CD14-positive monocyte (primary cell): Measurements from ENCODE around the gene GNA12. TPM values are rescaled to one million over a fixed set of nuclear protein-coding genes. Genes with fewer than 3 reads are reported as not detected.

Experiments used
- DNase-seq, 3 donors: peaks; one replicate each; pipeline ENCODE4 v3.0.0-alpha.2; 2011 to 2022
- H2AFZ ChIP-seq: 2 replicates; pipeline ENCODE4 v1.6.0; 2012; ENCODE audit warnings: mild to moderate bottlenecking, low read depth, low read length, inconsistent platforms; ENCODE audit not compliant: insufficient read depth, poor library complexity, severe bottlenecking
- H3K27ac ChIP-seq, 2 donors: 1 replicate in 1 of 2; 2 replicates in 1 of 2; pipeline ENCODE4 v1.5.1; 2012 to 2013; ENCODE audit warnings: low read length in 2 of 2, control low read depth in 1 of 2, inconsistent platforms in 1 of 2, low read depth in 1 of 2, mild to moderate bottlenecking in 1 of 2
- H3K27me3 ChIP-seq, 2 donors: one replicate each; pipeline versions ENCODE4 v1.6.0 to v1.6.1; 2011 to 2013; ENCODE audit warnings: low read length in 2 of 2; ENCODE audit not compliant: control insufficient read depth in 2 of 2, insufficient read depth in 2 of 2
- H3K36me3 ChIP-seq, 2 donors: replicated peaks in 1 of 2; 1 replicate in 1 of 2; 2 replicates in 1 of 2; pipeline versions ENCODE4 v1.5.1 to v1.6.1; 2012 to 2013; ENCODE audit warnings: low read length in 2 of 2, control low read depth in 1 of 2, inconsistent platforms in 1 of 2, mild to moderate bottlenecking in 1 of 2; ENCODE audit not compliant: insufficient read depth in 2 of 2, control insufficient read depth in 1 of 2
- H3K4me1 ChIP-seq, 2 donors: 1 replicate in 1 of 2; 2 replicates in 1 of 2; pipeline versions ENCODE4 v1.5.1 to v1.6.1; 2012 to 2013; ENCODE audit warnings: low read length in 2 of 2, control low read depth in 1 of 2, inconsistent platforms in 1 of 2, mild to moderate bottlenecking in 1 of 2, moderate library complexity in 1 of 2; ENCODE audit not compliant: insufficient read depth in 2 of 2, control insufficient read depth in 1 of 2
- H3K4me2 ChIP-seq: replicated peaks from 2 replicates; pipeline ENCODE3; 2012; ENCODE audit warnings: low read length, moderate library complexity, mild to moderate bottlenecking; ENCODE audit not compliant: poor library complexity, severe bottlenecking; ENCODE audit errors: extremely low read depth
- H3K4me3 ChIP-seq, 3 experiments: fragments of 200-600 bp in 1 of 3; sonication (generic) in 1 of 3; replicated peaks in 1 of 3; 1 replicate in 2 of 3; 2 replicates in 1 of 3; pipeline ENCODE4 v1.5.1; 2011 to 2013; ENCODE audit warnings: low read length in 3 of 3, mild to moderate bottlenecking in 3 of 3, control low read depth in 2 of 3, low read depth in 2 of 3, inconsistent platforms in 1 of 3, moderate library complexity in 1 of 3
- H3K79me2 ChIP-seq: 2 replicates; pipeline ENCODE4 v1.6.0; 2012; ENCODE audit warnings: mild to moderate bottlenecking, control low read depth, inconsistent platforms, low read length, moderate library complexity; ENCODE audit not compliant: insufficient read depth
- H3K9ac ChIP-seq: 2 replicates; pipeline ENCODE4 v1.6.0; 2017; ENCODE audit warnings: low read length, mild to moderate bottlenecking; ENCODE audit not compliant: insufficient read depth, poor library complexity, severe bottlenecking
- H3K9me3 ChIP-seq, 2 donors: replicated peaks in 1 of 2; 1 replicate in 1 of 2; 2 replicates in 1 of 2; pipeline versions ENCODE4 v1.5.1 to v1.6.1; 2012 to 2013; ENCODE audit warnings: low read length in 2 of 2, control low read depth in 1 of 2; ENCODE audit not compliant: control insufficient read depth in 1 of 2, insufficient read depth in 1 of 2
- H4K20me1 ChIP-seq: 2 replicates; pipeline ENCODE4 v1.6.0; 2012; ENCODE audit warnings: mild to moderate bottlenecking, low read length, control low read depth, moderate library complexity; ENCODE audit not compliant: insufficient read depth
- H3K27ac Mint-ChIP-seq, 7 donors: one replicate each; pipeline ENCODE4 v1.8.0; 2020; ENCODE audit warnings: mild to moderate bottlenecking in 7 of 7, mixed read lengths in 7 of 7, moderate library complexity in 6 of 7, inconsistent platforms in 2 of 7
- H3K27me3 Mint-ChIP-seq, 3 donors: one replicate each; pipeline ENCODE4 v1.8.0; 2021 to 2022; ENCODE audit warnings: low read depth in 3 of 3, mild to moderate bottlenecking in 3 of 3, mixed read lengths in 3 of 3, moderate library complexity in 3 of 3, inconsistent platforms in 1 of 3
- H3K36me3 Mint-ChIP-seq, 2 donors: one replicate each; pipeline ENCODE4 v1.8.0; 2020; ENCODE audit warnings: mixed read lengths in 2 of 2, inconsistent platforms in 1 of 2, mild to moderate bottlenecking in 1 of 2
- H3K4me1 Mint-ChIP-seq: one replicate; pipeline ENCODE4 v1.8.0; 2020; ENCODE audit warnings: mild to moderate bottlenecking, mixed read lengths
- H3K4me3 Mint-ChIP-seq, 2 donors: one replicate each; pipeline ENCODE4 v1.8.0; 2020; ENCODE audit warnings: mild to moderate bottlenecking in 2 of 2, mixed read lengths in 2 of 2, moderate library complexity in 1 of 2
- H3K9me3 Mint-ChIP-seq, 7 donors: one replicate each; pipeline ENCODE4 v1.8.0; 2020 to 2022; ENCODE audit warnings: mixed read lengths in 7 of 7, mild to moderate bottlenecking in 6 of 7, moderate library complexity in 6 of 7, inconsistent platforms in 2 of 7
- CTCF ChIP-seq: fragments of 200-600 bp; IDR thresholded peaks from one replicate; pipeline ENCODE4 v1.8.0; 2022; ENCODE audit warnings: antibody characterized with exemption, mild to moderate bottlenecking
- WGBS: methylation state at CpG from one replicate; pipeline ENCODE4 v1.1.5; 2013; ENCODE audit warnings: missing lambda C conversion rate; ENCODE audit not compliant: insufficient coverage; 5-methylcytosine and 5-hydroxymethylcytosine counted together
- intact Hi-C, 2 donors: fragments of 100-400 bp; cut with micrococcal nuclease; formaldehyde crosslinking; loops; one replicate each; pipeline versions ENCODE4 v1.15.0 to v1.15.1; 2023
- polyA plus RNA-seq, 3 donors: library from polyadenylated mRNA; depleted of rRNA in 1 of 3; unstranded in 2 of 3; stranded (reverse) in 1 of 3; fragments of 300-500 nt in 2 of 3; fragments of >200 nt in 1 of 3; fragmentation: Illumina TruSeq in 2 of 3; gene quantifications; 1 replicate in 2 of 3; 2 replicates in 1 of 3; pipeline ENCODE4 v1.2.3, GENCODE V29; 2012 to 2021

The GNA12 gene
- polyA plus RNA-seq, 3 donors, result 3.4 to 25.9 (median 10.6) TPM

DNA sequence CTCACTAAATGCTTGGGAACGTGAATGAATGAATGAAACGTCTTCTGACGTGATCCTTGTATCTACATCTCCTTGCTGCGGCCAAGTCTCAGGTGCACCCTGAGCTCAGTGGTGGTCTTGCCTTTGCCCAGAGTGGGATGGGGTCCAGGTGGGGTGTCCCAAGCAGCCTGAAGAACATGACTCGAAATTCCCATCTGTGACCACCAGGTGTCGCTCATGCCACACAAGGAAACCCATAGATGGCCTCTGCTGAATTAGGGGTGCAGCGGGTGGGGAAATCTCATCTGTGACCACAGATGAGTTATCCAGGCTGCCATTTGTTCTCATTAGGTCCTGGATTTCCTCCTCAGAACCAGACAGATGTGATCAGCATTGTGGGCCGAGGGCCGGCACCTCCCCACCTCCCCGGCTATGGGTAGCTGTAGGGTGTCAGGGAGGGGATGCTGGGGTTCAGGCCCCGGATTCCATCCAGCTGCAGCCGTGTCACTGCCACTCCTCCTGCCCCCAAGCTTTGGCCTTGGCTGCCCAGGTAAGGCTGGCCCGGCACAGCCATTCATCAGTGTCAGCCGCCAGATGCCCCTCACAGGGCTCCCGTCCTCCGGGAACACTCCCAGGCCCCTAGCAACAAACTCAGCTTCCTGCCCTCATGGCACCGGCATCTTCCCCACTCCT, 21.0 kb upstream of the GNA12 start:
- H2AFZ ChIP-seq, result no peak overlapping the region
- peaks cover 32% of the 10 kb centered on the region in 2 donors for H3K4me1 ChIP-seq
- peaks cover 0 to 3% (median 0%) of the 10 kb centered on the region in 7 donors for H3K9me3 Mint-ChIP-seq
- WGBS, result 63% methylated on average over 11 of the region's 17 CpGs
- TF ChIP-seq CTCF, result peak; percentile 98
- no peaks in the 10 kb centered on the region for H3K36me3 ChIP-seq
- H3K9ac ChIP-seq, result no peak overlapping the region
- no peaks in the 10 kb centered on the region for H4K20me1 ChIP-seq
- no peak overlapping the region for H3K4me3 ChIP-seq
- H3K4me2 ChIP-seq, result no peak overlapping the region
- peaks cover 6 to 7% of the 10 kb centered on the region in 2 donors for H3K36me3 Mint-ChIP-seq
- peak; percentile 70 to 83 (median 71) for DNase-seq
- peak overlapping the region; percentile 98 to 100 (median 100) for H3K27ac Mint-ChIP-seq
- intact Hi-C loops, result loop anchor here (2.0 to 5.0 kb wide), 3 partner anchors 128 to 1032 kb away; no protein-coding TSS in a partner anchor
- H3K27ac ChIP-seq, result peak overlapping the region in 1 of 2 donors; percentile 93
- peaks cover 38 to 52% (median 42%) of the 10 kb centered on the region in 3 donors for H3K27me3 Mint-ChIP-seq
- peaks cover 0 to 8% of the 10 kb centered on the region in 2 donors for H3K27me3 ChIP-seq
- peak overlapping the region in 1 of 2 donors; percentile 87 for H3K4me3 Mint-ChIP-seq
- no peaks in the 10 kb centered on the region for H3K9me3 ChIP-seq
- H3K79me2 ChIP-seq, result no peaks in the 10 kb centered on the region
- H3K4me1 Mint-ChIP-seq, result peaks cover 31% of the 10 kb centered on the region

DNA sequence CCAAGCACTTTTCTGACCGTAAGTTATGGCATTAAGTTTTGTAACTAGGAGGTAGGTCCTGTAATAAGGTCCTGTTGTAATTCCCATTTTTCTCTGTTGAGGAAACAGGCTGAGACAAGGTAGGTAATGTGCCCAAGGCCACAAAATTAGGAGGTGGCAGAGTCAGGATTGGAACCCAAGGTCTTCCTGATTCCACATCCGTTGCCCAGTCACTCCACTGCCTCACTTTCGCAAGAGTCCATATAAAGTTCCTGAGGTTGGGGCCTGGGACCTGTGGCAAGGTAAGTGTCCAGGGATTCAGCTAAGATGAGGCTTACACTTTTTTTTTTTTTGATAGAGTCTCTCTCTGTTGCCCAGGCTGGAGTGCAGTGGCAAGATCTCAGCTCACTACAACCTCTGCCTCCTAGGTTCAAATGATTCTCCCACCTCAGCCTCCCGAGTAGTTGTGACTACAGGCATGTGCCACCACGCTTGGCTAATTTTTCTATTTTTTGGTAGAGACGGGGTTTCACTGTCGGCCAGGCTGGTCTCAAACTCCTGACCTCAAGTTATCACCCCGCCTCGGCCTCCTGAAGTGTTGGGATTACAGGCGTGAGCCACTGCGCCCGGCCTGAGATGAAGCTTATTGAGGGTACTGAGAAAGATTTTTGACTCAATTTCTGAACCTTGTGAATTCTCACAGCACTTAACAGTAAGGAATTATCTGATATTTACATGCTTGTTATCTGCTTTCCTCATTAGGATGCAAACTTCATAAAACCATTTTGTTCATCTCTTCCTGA, 20.3 kb upstream of the GNA12 start:
- peak overlapping the region; percentile 66 for H3K4me2 ChIP-seq
- intact Hi-C loops, result loop anchor here in 1 of 2 donors (2.0 to 5.0 kb wide), 2 partner anchors 127 to 1032 kb away; no protein-coding TSS in a partner anchor
- DNase-seq, result peak in 2 of 3 donors; percentile 52 to 69

More for the DNA sequence above, 20.3 kb upstream of the GNA12 start:
- 93% methylated on average over 3 of the region's 12 CpGs for WGBS
- Mint-ChIP-seq H3K27ac (peak overlapping the region; percentile 98 to 100 (median 100)), H3K4me1 (peaks cover 30% of the 10 kb centered on the region), H3K9me3 (peaks cover 0 to 3% (median 0%) of the 10 kb centered on the region in 7 donors), H3K36me3 (peaks cover 4 to 7% of the 10 kb centered on the region in 2 donors), H3K27me3 (peaks cover 38 to 57% (median 42%) of the 10 kb centered on the region in 3 donors), H3K4me3 (peak overlapping the region; percentile 67 to 91)
- no peaks in the 10 kb centered on the region for H3K9me3 ChIP-seq
- peaks cover 29% of the 10 kb centered on the region in 2 donors for H3K4me1 ChIP-seq
- no peak overlapping the region for H2AFZ ChIP-seq
- TF ChIP-seq CTCF, result no peak
- no peaks in the 10 kb centered on the region for H3K79me2 ChIP-seq
- peak overlapping the region; percentile 93 to 99 for H3K27ac ChIP-seq
- H3K36me3 ChIP-seq, result no peaks in the 10 kb centered on the region
- H3K27me3 ChIP-seq, result peaks cover 0 to 8% of the 10 kb centered on the region in 2 donors
- peak overlapping the region in 2 of 3 experiments; percentile 14 to 49 for H3K4me3 ChIP-seq
- H4K20me1 ChIP-seq, result no peaks in the 10 kb centered on the region
- H3K9ac ChIP-seq, result peak overlapping the region; percentile 69
